T-helper 2 cell (primary cell): ENCODE results near the gene TMEM234.
"Not testable (repeated sequence)": the region's sequence is repeated elsewhere in the genome, so short reads cannot be mapped to it uniquely, and the experiment has no call there.

Source experiments
- DNase-seq, 5 experiments: peaks; one replicate each; pipeline versions ENCODE4 v3.0.0 to v3.0.0-alpha.2; 2012 to 2022
- total RNA-seq, 2 donors: gene quantifications; one replicate each; lab custom pipeline; 2026; lab: John Stamatoyannopoulos, UW

Gene TMEM234
- total RNA-seq, result 12.8 to 12.9 reads per million in 2 donors

DNA sequence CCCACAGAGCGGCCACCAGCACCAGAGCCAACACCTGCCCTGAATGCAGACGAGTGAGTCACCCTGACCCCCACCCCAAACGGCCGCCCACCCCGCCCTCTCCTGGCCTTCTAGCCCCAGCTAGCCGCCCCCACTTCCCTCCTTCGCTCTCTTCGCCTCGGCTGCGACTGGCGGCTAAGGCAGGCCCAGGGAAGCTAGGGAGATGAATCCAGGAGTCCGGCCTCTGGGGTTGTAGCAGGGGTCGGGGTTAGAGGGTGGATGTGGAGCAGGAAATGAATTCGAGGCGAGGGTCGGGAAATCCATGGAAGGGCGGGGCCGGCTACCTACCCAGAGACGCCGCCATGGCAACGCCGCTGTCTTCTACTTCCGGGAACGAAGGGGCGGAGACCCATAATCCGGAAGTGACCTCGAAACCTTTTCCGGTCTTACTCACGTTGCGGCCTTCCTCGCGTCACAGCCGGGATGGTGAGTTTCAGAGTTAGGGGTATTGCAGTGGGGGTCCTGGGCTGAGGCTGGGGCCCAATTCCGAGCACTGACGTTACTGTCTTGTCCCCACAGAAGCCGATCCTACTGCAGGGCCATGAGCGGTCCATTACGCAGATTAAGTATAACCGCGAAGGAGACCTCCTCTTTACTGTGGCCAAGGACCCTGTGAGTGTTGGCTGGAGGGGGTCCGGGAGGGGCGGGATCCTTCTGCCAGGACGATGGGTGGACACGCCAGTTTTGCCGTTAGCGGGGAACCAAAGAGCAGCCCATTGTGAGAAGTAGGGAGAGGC, at the start of gene TMEM234, which contains the start of gene EIF3I:
TSS of gene TMEM234 (minus strand) at position 374 of the 776 bp plus-strand sequence. CDS start at position 343, 31 bp downstream.
TSS of gene EIF3I (plus strand) at position 428 of the 776 bp plus-strand sequence. CDS start at position 463, 35 bp downstream.
- DNase-seq, result peak; percentile 68 to 93 (median 84)

DNA sequence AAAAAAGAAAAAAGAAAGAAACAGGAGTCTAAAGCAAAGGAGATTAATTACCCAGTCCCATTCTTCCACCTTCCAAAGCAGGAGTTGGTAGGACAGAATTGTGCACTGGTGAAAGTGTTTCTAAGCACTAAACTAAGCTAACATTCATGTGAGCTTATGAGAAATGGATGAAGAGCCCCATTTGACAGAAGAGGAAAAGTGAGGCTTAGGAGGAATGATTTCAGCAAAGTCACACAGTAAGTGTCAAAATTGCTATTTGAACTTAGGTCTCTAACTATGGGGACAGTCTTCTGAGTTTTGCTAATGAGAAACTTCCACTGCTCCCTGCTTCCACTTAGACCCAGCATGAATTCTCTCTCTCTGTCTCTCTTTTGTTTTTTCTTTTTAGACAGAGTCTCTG, 47.6 kb upstream of the TMEM234 start:
- DNase-seq, result no peak

DNA sequence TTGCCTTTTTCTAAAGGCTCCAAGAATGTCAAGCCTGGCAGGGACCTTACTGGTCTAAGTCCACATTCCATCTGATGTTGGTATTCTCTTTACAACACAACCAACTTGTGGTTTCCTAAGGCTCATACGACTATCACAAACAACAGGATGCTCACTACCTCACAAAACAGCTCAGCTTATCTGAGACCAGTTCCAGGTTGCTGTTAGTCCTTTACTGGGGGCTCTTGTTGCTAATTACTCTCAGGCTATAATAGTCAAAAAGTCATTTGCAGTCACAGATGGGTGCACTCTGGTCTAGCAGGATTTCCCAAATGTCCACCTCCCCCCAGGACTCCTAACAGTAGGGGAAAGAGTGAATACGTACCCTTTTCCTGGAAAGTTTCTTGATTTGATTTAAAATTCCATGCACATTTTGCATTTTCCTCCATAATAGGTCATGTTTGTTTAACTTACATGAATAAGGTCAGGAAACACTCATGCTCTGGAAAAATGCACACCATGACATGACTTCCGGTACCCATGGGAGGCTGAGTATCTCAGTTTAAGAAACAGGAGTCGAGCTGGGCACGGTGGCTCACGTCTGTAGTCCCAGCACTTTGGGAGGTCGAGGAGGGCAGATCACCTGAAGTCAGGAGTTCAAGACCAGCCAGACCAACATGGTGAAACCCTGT, 44.9 kb upstream of the TMEM234 start:
- peak in 1 of 5 experiments; percentile 88 for DNase-seq

DNA sequence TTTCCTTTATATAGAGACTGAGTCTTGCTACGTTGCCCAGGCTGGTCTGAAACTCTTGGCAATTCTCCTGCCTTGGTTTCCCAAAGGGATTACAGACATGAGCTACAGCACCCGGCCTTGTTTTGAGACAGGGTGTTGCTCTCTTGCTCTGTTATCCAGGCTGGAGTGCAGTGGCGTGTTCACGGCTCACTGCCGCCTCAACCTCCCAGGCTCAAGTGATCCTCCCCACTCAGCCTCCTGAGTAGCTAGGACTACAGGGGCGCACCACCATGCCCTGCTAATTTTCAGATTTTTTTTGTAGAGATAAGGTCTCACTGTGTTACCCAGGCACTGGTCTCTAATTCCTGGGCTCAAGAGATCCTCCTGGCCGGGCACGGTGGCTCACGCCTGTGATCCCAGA, 43.7 kb upstream of the TMEM234 start:
- DNase-seq, result no peak

DNA sequence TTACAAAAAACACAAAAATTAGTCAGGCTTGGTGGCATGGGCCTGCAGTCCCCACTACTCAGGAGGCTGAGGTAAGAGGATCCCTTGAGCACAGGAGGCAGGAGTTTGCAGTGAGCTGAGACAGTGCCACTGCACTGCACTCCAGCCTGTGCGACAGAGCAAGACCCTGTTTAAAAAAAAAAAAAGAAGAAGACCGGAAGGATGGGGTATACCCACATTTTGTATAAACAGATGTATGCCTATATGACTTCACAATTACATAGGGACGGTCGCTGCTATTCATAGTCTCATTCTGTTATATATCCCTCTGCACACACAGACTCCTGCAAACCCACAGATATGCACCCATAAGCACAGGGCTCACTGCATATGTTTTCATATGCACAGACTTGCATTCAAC, 41.6 kb upstream of the TMEM234 start:
- DNase-seq, result peak in 2 of 5 experiments; percentile 40 to 84

DNA sequence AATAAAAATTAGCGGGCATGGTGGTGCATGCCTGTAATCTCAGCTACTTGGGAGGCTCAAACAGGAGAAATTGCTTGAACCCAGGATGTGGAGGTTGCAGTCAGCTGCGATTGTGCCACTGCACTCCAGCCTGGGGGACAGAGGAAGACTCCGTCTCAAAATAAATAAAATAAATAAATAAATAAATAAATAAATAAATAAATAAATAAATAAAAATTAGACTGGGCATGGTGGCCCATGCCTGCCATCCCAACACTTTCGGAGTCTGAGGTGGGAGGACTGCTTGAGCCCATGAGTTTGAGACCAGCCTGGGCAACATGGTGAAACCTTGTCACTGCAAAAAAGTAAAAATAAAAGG, 41.1 kb upstream of the TMEM234 start:
- DNase-seq, result not testable (repeated sequence)

DNA sequence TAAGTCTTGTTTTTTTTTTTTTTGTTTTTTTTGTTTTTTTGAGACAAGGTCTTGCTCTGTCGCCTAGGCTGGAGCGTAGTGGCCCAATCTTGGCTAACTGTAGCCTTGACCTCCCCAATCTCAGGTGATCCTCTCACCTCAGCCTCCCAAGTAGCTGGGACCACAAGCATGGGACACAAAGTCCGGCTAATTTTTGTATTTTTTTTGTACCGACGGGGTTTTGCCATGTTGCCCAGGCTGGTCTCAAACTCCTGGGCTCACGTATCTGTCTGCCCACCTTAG, 35.0 kb upstream of the TMEM234 start:
- no peak for DNase-seq

DNA sequence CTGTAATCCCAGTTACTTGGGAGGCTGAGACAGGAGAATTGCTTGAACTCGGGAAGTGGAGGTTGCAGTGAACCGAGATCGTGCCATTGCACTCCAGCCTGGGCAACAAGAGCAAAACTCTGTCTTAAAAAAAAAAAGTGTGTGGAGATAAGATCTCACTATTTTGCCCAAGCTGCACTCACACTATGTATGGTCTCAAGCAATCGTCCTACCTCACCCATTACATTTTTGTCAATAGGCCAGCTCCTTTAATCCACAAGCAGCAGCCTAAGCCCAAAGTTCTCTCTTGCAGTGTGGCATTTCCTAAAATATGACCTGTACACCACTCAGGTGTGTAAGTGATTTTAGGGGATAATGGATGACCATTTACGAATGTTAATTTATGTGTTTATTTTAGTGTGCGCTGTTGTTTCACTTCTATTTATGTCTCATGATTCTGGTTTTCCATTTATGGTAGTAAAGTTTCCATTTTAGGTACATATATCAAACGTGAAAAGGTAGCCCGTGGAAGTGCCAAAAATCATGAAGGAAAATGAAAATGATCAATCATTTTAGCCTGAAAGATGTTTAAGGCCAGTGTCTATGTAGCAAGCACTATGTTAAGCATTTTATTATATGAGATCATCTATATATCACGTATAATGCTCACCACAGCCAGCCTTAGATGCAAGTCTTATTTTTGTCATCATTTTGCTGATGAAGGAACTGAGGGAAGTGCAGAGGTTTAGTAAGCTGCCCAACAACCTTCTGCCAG, 34.5 kb upstream of the TMEM234 start:
- peak in 2 of 5 experiments; percentile 13 to 81 for DNase-seq

DNA sequence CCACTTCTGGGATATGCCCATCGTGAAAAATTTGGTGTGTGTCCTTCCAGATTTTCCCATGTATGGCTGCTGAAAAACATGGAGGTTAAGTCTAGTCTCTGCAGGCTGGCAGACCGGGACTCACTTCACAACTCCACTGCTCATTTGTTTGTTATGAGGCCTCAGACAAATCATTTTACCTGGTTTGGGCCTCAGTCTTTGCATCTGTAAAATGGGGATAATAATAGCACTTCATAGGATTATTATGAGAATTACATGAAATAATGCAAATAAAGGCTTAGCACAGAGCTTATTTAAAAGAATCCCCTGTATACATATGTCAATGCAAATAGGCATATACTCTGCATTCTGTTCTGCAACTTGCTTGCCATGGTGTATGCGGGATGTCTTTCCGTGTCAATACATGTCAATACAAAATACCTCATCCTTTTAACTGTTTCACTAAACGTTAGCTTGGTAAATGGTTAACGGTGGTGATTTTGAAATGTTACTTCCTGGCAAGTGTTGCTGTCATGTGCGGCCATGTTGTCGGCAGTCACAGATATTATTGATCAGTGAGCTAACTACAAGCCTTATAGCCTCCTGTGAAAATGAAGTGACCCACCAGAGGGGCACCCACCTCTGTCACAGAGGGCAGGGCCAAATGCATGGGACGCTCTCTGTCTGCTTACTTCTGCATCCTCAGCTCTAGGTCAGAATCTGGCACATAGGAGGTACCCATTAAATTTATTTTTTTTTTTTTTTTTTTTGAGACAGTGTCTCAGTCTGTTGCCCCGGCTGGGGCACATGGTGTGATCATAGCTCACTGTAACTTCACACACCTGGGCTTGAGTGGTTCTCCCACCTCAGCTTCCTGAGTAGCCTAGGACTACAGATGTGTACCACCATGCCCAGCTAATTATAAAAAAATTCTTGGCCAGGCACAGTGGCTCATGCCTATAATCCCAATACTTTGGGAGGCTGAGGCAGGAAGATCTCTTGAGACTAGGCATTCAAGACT, 33.2 kb upstream of the TMEM234 start:
- DNase-seq, result peak in 2 of 5 experiments; percentile 27 to 86

DNA sequence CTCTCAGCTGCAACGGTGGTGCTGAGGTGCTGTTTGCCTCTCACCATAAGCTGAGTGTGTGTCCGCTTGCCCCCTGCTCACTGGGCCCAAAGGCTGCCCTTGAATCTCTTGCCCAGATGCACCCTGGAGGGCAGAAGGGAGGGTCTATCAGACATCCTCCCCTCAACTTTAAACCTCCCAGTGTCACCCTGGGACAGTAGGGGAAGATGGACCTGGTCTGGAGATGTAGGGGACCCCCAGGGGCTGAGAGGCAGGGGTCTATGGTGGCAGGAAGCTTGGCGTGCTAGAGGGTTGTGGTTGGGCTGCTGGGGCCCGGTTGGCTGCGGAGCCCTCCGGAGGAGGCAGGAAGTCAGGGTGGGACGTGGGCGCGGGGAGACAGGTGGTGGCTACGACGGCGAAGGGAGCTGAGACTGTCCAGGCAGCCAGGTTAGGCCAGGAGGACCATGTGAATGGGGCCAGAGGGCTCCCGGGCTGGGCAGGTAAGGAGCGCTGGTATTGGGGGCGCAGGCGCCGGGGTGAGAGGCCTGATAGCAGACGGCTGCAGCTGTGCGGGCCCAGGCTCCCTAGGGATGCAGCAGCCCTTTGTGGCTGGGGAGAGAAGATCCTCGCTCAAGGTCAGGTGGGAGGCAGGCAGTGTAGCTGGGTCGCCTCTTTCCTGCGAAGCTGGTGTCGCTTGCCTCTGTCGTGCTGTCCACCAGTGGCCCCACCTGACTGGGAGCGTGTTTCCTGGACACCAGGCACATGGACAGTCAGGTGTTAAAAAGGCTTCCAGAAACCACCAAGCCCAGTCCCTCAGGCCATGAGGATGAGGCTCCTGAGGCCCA, 29.0 kb upstream of the TMEM234 start, which contains the start of gene LCK:
TSS of gene LCK (plus strand) at position 373 of the 824 bp plus-strand sequence. CDS start 23,065 bp downstream, outside the sequence.
- DNase-seq, result peak in 4 of 5 experiments; percentile 50 to 90 (median 56)

DNA sequence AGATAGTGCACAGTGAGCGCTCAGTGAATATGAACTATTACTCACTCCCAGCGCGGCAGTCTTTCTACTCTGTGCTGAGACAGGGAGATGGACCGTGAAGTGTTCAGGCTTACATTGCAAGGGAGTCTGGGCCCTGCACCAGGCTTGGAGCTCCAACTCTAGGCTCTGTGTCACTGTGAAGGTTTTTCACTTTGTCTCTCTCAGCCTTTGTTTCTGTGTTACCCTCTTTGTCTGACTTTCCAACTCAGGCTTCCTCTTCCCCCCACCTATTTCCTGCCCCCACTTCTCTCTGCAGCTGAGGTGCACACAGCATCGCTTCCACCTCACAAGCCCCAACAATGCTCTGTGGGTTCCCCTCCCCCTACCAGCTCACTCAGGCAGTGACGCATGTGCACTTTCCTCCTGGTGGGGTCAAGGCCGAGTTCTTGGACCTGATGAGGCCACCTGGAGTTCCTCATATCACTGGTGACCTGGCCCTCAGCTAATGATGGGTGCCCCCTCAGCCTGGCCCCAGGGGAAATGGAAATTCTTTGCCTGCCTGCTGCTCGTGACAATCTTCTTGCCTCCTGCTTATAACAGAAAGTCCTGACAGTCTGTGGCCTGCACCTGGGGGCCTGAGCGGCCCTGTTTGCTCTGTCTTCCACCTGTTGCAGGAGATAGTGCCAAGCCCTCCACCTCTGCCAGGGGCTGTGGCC, 27.8 kb upstream of the TMEM234 start:
- DNase-seq, result peak; percentile 38 to 97 (median 75)

DNA sequence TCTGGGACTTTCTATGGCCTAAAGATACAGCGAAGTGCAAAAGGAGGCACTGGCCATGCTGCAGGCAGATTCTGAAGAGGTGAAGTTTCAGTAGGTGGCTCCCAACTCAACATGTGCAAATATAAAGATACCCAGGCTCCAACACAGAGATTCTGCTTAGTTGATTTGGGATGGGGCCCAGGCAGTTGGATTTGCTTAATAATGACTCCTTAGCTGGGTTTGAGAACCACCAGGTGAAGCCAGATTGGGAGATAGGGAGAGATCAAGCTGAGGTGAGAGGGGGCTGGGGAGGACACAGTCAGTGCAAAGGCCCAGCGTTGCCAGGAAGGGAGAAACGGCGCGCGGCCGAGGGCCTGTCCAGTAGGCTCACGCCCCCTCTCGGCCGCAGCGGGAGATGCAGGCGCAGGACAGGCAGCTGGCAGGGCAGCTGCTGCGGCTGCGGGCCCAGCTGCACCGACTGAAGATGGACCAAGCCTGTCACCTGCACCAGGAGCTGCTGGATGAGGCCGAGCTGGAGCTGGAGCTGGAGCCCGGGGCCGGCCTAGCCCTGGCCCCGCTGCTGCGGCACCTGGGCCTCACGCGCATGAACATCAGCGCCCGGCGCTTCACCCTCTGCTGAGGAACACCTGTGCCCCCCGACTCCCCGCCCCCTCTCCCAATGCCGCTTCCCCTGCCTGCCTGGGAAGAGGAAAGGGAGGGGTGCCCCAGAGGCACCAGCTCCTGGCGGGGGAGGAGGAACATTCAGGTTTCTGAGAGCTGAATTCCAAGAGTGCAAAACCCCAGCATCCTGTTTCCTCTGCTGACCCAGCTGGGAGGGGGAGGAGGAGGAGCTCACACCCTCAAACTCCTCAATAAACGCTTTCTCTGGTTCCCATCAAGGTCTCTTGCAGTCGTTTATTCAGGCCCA, 26.1 kb upstream of the TMEM234 start:
- DNase-seq, result peak; percentile 53 to 81 (median 69)

DNA sequence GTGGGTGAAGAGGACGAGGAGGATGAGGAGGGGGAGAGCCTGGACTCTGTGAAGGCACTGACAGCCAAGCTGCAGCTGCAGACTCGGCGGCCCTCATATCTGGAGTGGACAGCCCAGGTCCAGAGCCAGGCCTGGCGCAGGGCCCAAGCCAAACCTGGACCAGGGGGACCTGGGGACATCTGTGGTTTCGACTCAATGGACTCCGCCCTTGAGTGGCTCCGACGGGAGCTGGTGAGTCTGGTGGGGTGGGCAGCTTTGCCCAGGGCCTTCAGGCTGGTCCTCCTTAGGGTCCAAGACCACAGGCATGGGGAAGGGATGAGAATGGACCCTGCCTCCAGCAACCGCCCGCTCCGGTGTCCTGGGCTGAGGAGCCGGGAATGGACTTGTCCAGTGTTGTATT, 25.3 kb upstream of the TMEM234 start:
- no peak for DNase-seq

DNA sequence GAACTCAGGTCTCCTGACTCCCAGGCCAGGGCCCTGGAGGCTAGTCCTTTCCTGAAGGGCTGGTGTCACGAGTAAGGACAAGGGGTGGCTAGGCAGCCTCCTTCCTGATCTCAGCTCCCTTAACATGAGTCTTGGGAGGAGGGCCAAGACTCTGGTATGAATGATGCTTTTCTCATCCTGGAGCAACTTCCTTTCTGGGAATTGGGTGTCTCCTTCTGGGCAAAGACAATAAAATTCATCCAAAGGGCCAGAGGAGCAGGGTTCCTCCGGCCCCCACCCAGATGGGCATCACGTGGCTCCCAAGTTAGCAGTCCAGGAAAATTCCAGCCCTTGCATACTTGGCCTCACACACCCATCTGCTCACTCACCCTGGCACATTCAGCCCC, 24.7 kb upstream of the TMEM234 start, which contains the start of gene FAM167B:
TSS of gene FAM167B (plus strand) at position 335 of the 386 bp plus-strand sequence. CDS start 200 bp downstream, outside the sequence.
- DNase-seq, result no peak

DNA sequence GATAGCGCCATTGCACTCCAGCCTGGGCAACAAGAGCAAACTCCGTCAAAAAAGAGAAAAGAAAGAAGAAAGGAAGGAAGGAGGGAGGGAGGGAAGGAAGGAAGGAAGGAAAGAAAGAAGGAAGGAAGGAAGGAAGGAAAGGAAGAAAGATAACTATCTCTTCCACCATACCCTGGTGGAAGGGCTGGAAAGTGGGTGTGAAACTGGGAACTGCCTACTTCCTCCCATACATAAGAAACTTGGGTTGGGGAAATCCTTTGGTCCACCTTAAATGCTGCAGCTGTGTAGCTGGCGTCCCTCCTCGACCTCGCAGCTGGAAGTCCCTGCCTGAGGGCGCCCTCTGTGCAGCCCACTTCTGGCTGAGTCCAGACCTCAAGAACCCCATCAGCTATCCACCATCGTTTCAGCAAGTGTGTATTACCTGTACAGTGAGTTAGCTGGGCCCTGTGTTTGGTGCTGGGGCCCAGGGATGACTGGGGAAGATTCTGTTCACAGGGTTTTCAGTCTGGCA, 20.2 kb upstream of the TMEM234 start:
- DNase-seq, result no peak

DNA sequence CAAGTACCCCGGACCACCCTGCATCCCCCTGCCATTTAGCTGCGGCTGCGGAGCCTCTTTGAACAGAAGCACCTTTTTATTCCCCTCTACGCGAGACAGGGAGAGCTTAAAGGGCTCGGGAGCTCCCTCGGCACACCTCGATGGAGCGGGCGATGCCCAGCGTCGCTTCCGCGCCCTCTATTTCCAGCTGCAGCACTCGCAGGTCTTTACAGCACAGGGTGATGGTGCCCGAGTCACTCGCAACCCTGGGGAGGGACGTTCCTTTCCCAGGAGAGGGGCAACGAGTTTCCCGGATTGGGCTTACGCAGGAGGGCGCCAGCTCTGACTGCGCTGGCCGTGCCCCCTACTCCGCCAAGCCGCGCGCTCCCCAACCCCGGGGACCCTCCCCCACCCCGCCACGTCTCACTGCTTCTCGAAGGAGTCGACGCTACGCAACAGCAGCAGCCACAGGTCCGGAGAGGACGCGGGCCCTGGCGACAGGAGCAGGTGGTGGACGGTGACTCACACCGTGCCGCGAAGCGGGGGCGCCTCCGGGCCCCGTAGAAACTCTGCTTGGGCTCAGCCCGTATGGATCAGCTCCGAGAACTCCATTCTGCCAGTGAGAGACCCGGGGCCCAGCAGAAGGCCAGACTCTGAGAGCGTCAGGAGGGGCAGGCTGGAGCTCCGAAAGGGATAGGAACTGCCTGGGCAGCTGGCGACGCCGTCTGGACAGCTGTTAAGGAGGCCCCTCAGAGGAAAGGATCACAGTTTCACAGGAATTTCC, 19.0 kb upstream of the TMEM234 start:
- DNase-seq, result peak in 2 of 5 experiments; percentile 21 to 50

DNA sequence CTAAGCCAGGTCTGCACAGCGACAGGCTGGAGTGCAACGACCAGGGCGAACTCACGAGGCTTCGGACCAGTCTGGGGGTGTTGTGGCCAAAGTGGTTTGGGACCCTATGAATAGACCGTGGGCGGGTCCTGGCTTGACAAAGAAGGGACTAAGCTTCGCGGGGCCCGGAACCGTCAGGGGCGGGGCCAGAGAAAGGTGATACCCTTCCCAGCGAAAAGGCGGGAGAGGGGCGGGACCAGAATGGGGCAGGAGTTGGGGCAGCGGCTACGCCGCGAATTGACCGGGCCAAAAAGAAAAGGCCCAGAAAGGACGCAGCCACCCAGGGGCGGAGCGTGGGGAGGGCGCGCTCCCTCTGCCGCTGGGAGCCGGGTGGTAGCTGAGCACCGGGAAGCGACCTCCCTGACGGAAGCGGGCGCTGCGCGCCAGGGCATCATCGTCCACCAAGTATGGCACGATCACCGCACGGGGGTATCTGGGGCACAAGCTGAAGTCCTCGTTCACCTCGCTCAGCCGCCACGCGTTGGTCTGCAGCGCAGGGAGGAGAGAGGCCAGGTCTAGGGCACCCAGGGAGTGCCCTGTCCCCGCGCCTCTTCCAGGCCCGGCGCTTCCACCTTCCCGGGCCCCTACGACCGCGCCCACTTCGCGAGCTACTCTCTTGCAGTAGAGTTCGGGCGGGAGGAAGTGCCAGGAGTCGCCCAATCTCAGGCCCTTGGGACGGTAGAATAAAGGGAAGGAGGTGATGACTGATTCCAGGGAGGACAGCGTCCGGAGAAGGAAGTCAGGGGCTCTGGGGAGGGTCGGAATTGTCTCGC, 18.2 kb upstream of the TMEM234 start:
- peak; percentile 23 to 63 (median 55) for DNase-seq
